WTC11 (cell line): ENCODE measurements around the gene SLCO4A1. TPM values are rescaled to one million over a fixed set of nuclear protein-coding genes. Genes with fewer than 3 reads are reported as not detected.

Experiments used
- ATAC-seq: fragments of 200-7000 bp; cut with Tn5 transposase; 2 replicates; pipeline ENCODE4 v1.10.0; 2021; ENCODE audit warnings: mild to moderate bottlenecking, moderate library complexity
- CTCF ChIA-PET: fragments of 300-600 bp; sonication (Branson Sonifier 250); formaldehyde crosslinking; loops from one replicate; lab custom pipeline; 2021; ENCODE audit warnings: antibody characterized with exemption; lab: Charles Lee
- POLR2A ChIA-PET: fragments of 350-600 bp; sonication (Branson Sonifier 250); formaldehyde crosslinking; loops from one replicate; lab custom pipeline; 2021; ENCODE audit warnings: antibody characterized with exemption; lab: Charles Lee
- DNase-seq: peaks from one replicate; pipeline ENCODE4 v3.0.0; 2021; ENCODE audit warnings: low spot score
- H3K27ac Mint-ChIP-seq: 2 replicates; pipeline ENCODE4 v1.8.0; 2021; ENCODE audit warnings: mixed read lengths
- H3K27me3 Mint-ChIP-seq: 2 replicates; pipeline ENCODE4 v1.8.0; 2021; ENCODE audit warnings: low read depth, mild to moderate bottlenecking, moderate library complexity, mixed read lengths
- H3K36me3 Mint-ChIP-seq: 2 replicates; pipeline ENCODE4 v1.8.0; 2021; ENCODE audit warnings: mixed read lengths
- H3K4me1 Mint-ChIP-seq: 2 replicates; pipeline ENCODE4 v1.8.0; 2022; ENCODE audit warnings: mixed read lengths
- H3K4me3 Mint-ChIP-seq: 2 replicates; pipeline ENCODE4 v1.8.0; 2021; ENCODE audit warnings: mild to moderate bottlenecking, moderate library complexity, mixed read lengths
- H3K9me3 Mint-ChIP-seq: 2 replicates; pipeline ENCODE4 v1.8.0; 2021; ENCODE audit warnings: mixed read lengths
- CDX4 ChIP-seq: fragments of 250-450 bp; sonication (Bioruptor Pico); IDR thresholded peaks from 2 replicates; pipeline ENCODE4 v1.9.0; 2021; ENCODE audit warnings: moderate library complexity, mild to moderate bottlenecking, inconsistent platforms, borderline replicate concordance
- E2F1 ChIP-seq: sonication (generic); formaldehyde crosslinking; IDR thresholded peaks from 2 replicates; pipeline ENCODE4 v1.8.0; 2022; ENCODE audit warnings: mild to moderate bottlenecking, missing genetic modification reagents
- ELF4 ChIP-seq: sonication (generic); formaldehyde crosslinking; IDR thresholded peaks from 2 replicates; pipeline ENCODE4 v1.8.1; 2022; ENCODE audit warnings: low read depth, mild to moderate bottlenecking, moderate library complexity, missing genetic modification reagents
- ERG ChIP-seq: fragments of 250-450 bp; sonication (Bioruptor Pico); IDR thresholded peaks from 2 replicates; pipeline ENCODE4 v1.8.0; 2021; ENCODE audit warnings: mild to moderate bottlenecking
- ETV6 ChIP-seq: sonication (generic); formaldehyde crosslinking; IDR thresholded peaks from 2 replicates; pipeline ENCODE4 v1.8.1; 2022; ENCODE audit warnings: mild to moderate bottlenecking, missing genetic modification reagents
- FOXP1 ChIP-seq: sonication (generic); formaldehyde crosslinking; IDR thresholded peaks from 2 replicates; pipeline ENCODE4 v1.8.0; 2022; ENCODE audit warnings: missing genetic modification reagents, mild to moderate bottlenecking, moderate library complexity, borderline replicate concordance
- FOXP4 ChIP-seq: sonication (generic); formaldehyde crosslinking; IDR thresholded peaks from 2 replicates; pipeline ENCODE4 v1.8.0; 2022; ENCODE audit warnings: mild to moderate bottlenecking, missing genetic modification reagents
- GABPB1 ChIP-seq: sonication (generic); formaldehyde crosslinking; IDR thresholded peaks from 2 replicates; pipeline ENCODE4 v1.8.1; 2023; ENCODE audit warnings: mild to moderate bottlenecking, missing genetic modification reagents
- HMGA2 ChIP-seq: fragments of 250-450 bp; sonication (Bioruptor Pico); IDR thresholded peaks from 2 replicates; pipeline ENCODE4 v1.4.0; 2021; ENCODE audit warnings: mild to moderate bottlenecking, moderate library complexity
- JAZF1 ChIP-seq: fragments of 250-450 bp; sonication (Bioruptor Pico); IDR thresholded peaks from 2 replicates; pipeline ENCODE4 v1.9.0; 2021; ENCODE audit warnings: moderate library complexity, mild to moderate bottlenecking, inconsistent platforms
- JUN ChIP-seq: sonication (generic); formaldehyde crosslinking; IDR thresholded peaks from 2 replicates; pipeline ENCODE4 v1.8.0; 2023; ENCODE audit warnings: mild to moderate bottlenecking, missing genetic modification reagents
- NFATC4 ChIP-seq: fragments of 250-450 bp; sonication (Bioruptor Pico); IDR thresholded peaks from 2 replicates; pipeline ENCODE4 v1.9.0; 2021; ENCODE audit warnings: mild to moderate bottlenecking
- NFE2L1 ChIP-seq: sonication (generic); formaldehyde crosslinking; IDR thresholded peaks from 2 replicates; pipeline ENCODE4 v1.8.1; 2023; ENCODE audit warnings: missing genetic modification reagents
- PRRX2 ChIP-seq: fragments of 250-450 bp; sonication (Bioruptor Pico); IDR thresholded peaks from 2 replicates; pipeline ENCODE4 v1.8.0; 2021; ENCODE audit warnings: mild to moderate bottlenecking
- RORB ChIP-seq: fragments of 250-450 bp; sonication (Bioruptor Pico); IDR thresholded peaks from 2 replicates; pipeline ENCODE4 v1.9.0; 2021; ENCODE audit warnings: mild to moderate bottlenecking
- SMAD3 ChIP-seq: sonication (generic); formaldehyde crosslinking; IDR thresholded peaks from 2 replicates; pipeline ENCODE4 v1.8.0; 2022; ENCODE audit warnings: missing genetic modification reagents, mild to moderate bottlenecking, borderline replicate concordance
- TCF7 ChIP-seq: sonication (generic); formaldehyde crosslinking; IDR thresholded peaks from 2 replicates; pipeline ENCODE4 v1.8.0; 2022; ENCODE audit warnings: mild to moderate bottlenecking, low read depth, missing genetic modification reagents, moderate library complexity
- USF1 ChIP-seq: sonication (generic); formaldehyde crosslinking; IDR thresholded peaks from 2 replicates; pipeline ENCODE4 v1.8.0; 2022; ENCODE audit warnings: mild to moderate bottlenecking, missing genetic modification reagents
- USF2 ChIP-seq: sonication (generic); formaldehyde crosslinking; IDR thresholded peaks from 2 replicates; pipeline ENCODE4 v1.8.1; 2023; ENCODE audit warnings: mild to moderate bottlenecking, missing genetic modification reagents, moderate library complexity
- ZBTB21 ChIP-seq: sonication (generic); formaldehyde crosslinking; IDR thresholded peaks from 2 replicates; pipeline ENCODE4 v1.8.1; 2023; ENCODE audit warnings: mild to moderate bottlenecking, missing genetic modification reagents, borderline replicate concordance
- ZNF121 ChIP-seq: sonication (generic); formaldehyde crosslinking; IDR thresholded peaks from 2 replicates; pipeline ENCODE4 v1.8.0; 2023; ENCODE audit warnings: missing genetic modification reagents
- ZNF138 ChIP-seq: sonication (generic); formaldehyde crosslinking; conservative IDR thresholded peaks from 2 replicates; pipeline ENCODE4 v1.8.1; 2022; ENCODE audit warnings: mild to moderate bottlenecking, moderate library complexity, missing genetic modification reagents
- ZNF317 ChIP-seq: sonication (generic); formaldehyde crosslinking; IDR thresholded peaks from 2 replicates; pipeline ENCODE4 v1.8.1; 2023; ENCODE audit warnings: low read depth, mild to moderate bottlenecking, moderate library complexity, missing genetic modification reagents, borderline replicate concordance
- ZNF416 ChIP-seq: fragments of 250-450 bp; sonication (Bioruptor Pico); IDR thresholded peaks from 2 replicates; pipeline ENCODE4 v1.9.0; 2021; ENCODE audit warnings: mild to moderate bottlenecking, inconsistent platforms
- ZNF425 ChIP-seq: fragments of 250-450 bp; sonication (Bioruptor Pico); conservative IDR thresholded peaks from 2 replicates; pipeline ENCODE4 v1.9.0; 2021; ENCODE audit warnings: mild to moderate bottlenecking
- ZNF671 ChIP-seq: fragments of 250-450 bp; sonication (Bioruptor Pico); IDR thresholded peaks from 2 replicates; pipeline ENCODE4 v1.8.0; 2021; ENCODE audit warnings: mild to moderate bottlenecking
- ZSCAN18 ChIP-seq: fragments of 250-450 bp; sonication (Bioruptor Pico); IDR thresholded peaks from 2 replicates; pipeline ENCODE4 v2.1.2; 2022; ENCODE audit warnings: mild to moderate bottlenecking, moderate library complexity
- total RNA-seq: library from RNA; stranded (reverse); gene quantifications from 3 replicates; pipeline ENCODE4 v1.2.3, GENCODE V29; 2021

The SLCO4A1 gene
- total RNA-seq, 1 experiment from 2014 or later = 19.9 TPM

GRCh38 chr20:62692801-62693523 lies 50.7 kb downstream of the SLCO4A1 start (continued):
- TF ChIP-seq ZNF317 (no peak), ETV6 (CRISPR knock-in tag) (no peak), JAZF1 (CRISPR knock-in tag) (no peak), TCF7 (CRISPR knock-in tag) (no peak), USF2 (CRISPR knock-in tag) (no peak), CDX4 (CRISPR knock-in tag) (no peak), HMGA2 (no peak), PRRX2 (CRISPR knock-in tag) (no peak), ELF4 (CRISPR knock-in tag) (no peak), FOXP1 (CRISPR knock-in tag) (no peak), ZNF416 (CRISPR knock-in tag) (no peak), NFE2L1 (CRISPR knock-in tag) (no peak), ZSCAN18 (CRISPR knock-in tag) (no peak), ZNF138 (CRISPR knock-in tag) (no peak)

GRCh38 chr20:62693524-62693922 lies 51.2 kb downstream of the SLCO4A1 start:
- CTCF ChIA-PET = interaction anchor here (0.6 to 1.7 kb wide), 2 partner anchors 97 to 111 kb away, joined by 3 to 9 read pairs; partner anchors contain the start of gene OGFR
- no peak for DNase-seq
- H3K36me3 Mint-ChIP-seq = no peaks in the 10 kb centered on the region
- no peak for ATAC-seq
- H3K27ac Mint-ChIP-seq = no peak overlapping the region
- POLR2A ChIA-PET = no interaction called here
- no peak overlapping the region for H3K4me3 Mint-ChIP-seq
- H3K4me1 Mint-ChIP-seq = no peaks in the 10 kb centered on the region
- H3K27me3 Mint-ChIP-seq = no peaks in the 10 kb centered on the region
- H3K9me3 Mint-ChIP-seq = no peaks in the 10 kb centered on the region
- TF ChIP-seq GABPB1 (CRISPR knock-in tag) = no peak
- TF ChIP-seq ZNF671 = no peak
- TF ChIP-seq E2F1 = no peak
- no peak for TF ChIP-seq ZBTB21
- TF ChIP-seq NFATC4 (CRISPR knock-in tag) = no peak
- no peak for TF ChIP-seq RORB (CRISPR knock-in tag)
- no peak for TF ChIP-seq USF1
- TF ChIP-seq ZNF121 (CRISPR knock-in tag) = no peak
- no peak for TF ChIP-seq FOXP4
- no peak for TF ChIP-seq ZNF425
- TF ChIP-seq JUN (CRISPR knock-in tag) = no peak
- no peak for TF ChIP-seq SMAD3 (CRISPR knock-in tag)
- no peak for TF ChIP-seq HMGA2
- TF ChIP-seq ERG = no peak
